H1 (cell line): ENCODE data around the gene PPP2R2C.

Experiments used
- EZH2 ChIP-seq: fragments of 200-600 bp; sonication (generic); IDR thresholded peaks from 2 replicates; pipeline ENCODE4 v1.7.1; 2012; ENCODE audit warnings: low read depth, mild to moderate bottlenecking, moderate library complexity, low read length, inconsistent platforms; ENCODE audit not compliant: severe bottlenecking
- SAP30 ChIP-seq: fragments of 300-600 bp; sonication (generic); IDR thresholded peaks from 2 replicates; pipeline ENCODE4 v1.7.1; 2012; ENCODE audit warnings: low read length, moderate library complexity, mild to moderate bottlenecking, inconsistent platforms; ENCODE audit not compliant: insufficient read depth, insufficient replicate concordance
- TAF7 ChIP-seq: optimal IDR thresholded peaks from 2 replicates; pipeline ENCODE3; 2011; ENCODE audit warnings: low read depth, mild to moderate bottlenecking, inconsistent platforms, low read length, moderate library complexity, borderline replicate concordance

DNA sequence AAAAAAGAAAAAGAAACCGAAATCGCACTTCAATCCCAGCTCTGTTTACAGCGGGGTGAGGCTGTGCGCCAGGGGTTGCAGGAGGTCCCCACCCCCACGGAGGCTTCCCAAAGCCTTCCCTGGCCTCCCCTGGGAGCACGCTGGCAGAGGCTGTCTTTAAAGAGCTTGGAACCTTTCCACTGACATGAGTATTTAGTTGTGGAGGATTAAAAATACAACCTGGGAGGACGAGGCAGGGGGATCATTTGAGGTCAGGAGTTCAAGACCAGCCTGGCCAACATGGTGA is 69.1 kb downstream of the PPP2R2C start:
- TF ChIP-seq TAF7 = no peak
- TF ChIP-seq SAP30 = no peak
- TF ChIP-seq EZH2 = no peak
